ENCODE data around the gene TUBB4A. TPM values are rescaled to one million over a fixed set of nuclear protein-coding genes. Genes with fewer than 3 reads are reported as not detected.
"Not testable (repeated sequence)": the region's sequence is repeated elsewhere in the genome, so short reads cannot be mapped to it uniquely, and the experiment has no call there.

The TUBB4A gene
- total RNA-seq, 3 donors from 2014 or later, result 0.26 to 14.6 (median 0.82) TPM

DNA sequence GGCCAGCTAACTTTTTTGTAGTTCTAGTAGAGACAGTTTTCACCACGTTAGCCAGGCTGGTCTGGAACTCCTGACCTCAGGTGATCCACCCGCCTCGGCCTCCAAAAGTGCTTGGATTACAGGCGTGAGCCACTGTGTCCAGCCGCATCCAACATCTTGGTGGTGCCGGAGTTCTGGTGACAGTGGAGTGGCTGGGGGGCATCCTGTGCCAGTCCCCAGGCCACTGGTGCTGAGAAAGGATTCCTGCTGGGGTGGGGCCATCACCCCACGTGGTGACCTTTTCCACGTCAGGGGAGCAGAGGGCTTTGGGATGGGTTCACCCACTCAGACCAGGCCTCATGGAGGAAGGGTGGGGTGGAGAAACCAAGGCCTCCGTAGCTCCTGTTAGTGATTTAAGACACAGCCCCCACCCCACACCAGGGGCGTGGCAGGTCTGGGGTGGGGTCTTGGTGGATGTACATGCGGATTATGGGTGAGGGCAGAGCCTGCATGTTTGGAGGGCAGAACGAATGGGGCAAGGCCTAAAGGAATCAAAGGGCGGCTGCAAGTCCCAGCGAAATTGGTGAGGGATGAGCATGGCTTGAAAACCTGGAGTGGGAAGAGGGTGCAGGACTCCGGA lies 12.9 kb upstream of the TUBB4A start:
- no peak for TF ChIP-seq CTCF (IDR thresholded peaks at IDR 0.05)
- Histone ChIP-seq H3K9me3 (no peaks in the 10 kb centered on the region), H3K4me1 (ENCODE audit: low read depth) (no peaks in the 10 kb centered on the region), H3K36me3 (ENCODE audit: low read depth) (no peaks in the 10 kb centered on the region), H3K4me3 (no peak overlapping the region)
- intact Hi-C loops (cut with DNase I, micrococcal nuclease), result loop anchor here in 1 of 2 donors (10.0 kb wide), 1 partner anchor 120 kb away; no protein-coding TSS in a partner anchor
- no peak for ATAC-seq
- no peak for DNase-seq

- ATAC-seq, result no peak
- no peak for DNase-seq
- Histone ChIP-seq H3K4me3 (no peak overlapping the region), H3K4me1 (ENCODE audit: low read depth) (no peaks in the 10 kb centered on the region), H3K9me3 (no peaks in the 10 kb centered on the region), H3K36me3 (ENCODE audit: low read depth) (no peaks in the 10 kb centered on the region)
- TF ChIP-seq CTCF (IDR thresholded peaks at IDR 0.05), result no peak
- intact Hi-C loops (cut with DNase I, micrococcal nuclease), result loop anchor here in 1 of 2 donors (10.0 kb wide), 1 partner anchor 121 kb away; no protein-coding TSS in a partner anchor
Measured at GRCh38 chr19:6514089-6514488, 12.0 kb upstream of the TUBB4A start.

DNA sequence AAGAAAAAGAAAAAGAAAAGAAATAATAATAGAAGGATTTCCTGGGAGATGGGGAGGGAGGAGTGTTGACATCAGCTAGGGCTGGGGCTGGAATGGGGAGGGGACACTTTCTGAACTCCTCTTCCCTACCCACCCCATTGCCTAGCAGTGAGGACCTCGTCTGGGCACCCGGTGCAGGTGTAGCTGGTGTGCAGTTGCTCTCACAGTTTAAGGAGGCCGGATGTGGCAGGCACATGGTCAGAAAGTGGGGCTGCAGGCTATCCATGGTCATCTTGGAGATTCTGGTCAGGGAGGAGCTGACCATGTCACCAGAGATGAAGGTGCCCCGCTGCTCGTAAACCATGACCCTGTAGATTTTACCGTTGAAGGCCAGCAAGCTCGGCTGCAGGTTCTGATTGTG lies 8.5 kb upstream of the TUBB4A start:
- no peak for DNase-seq
- Histone ChIP-seq H3K4me1 (ENCODE audit: low read depth) (no peaks in the 10 kb centered on the region), H3K9me3 (no peaks in the 10 kb centered on the region), H3K4me3 (no peak overlapping the region), H3K36me3 (ENCODE audit: low read depth) (no peaks in the 10 kb centered on the region)
- no peak for ATAC-seq
- no peak for TF ChIP-seq CTCF (IDR thresholded peaks at IDR 0.05)
- intact Hi-C loops (cut with DNase I, micrococcal nuclease), result loop anchor here in 1 of 2 donors (10.0 kb wide), 1 partner anchor 124 kb away; no protein-coding TSS in a partner anchor

DNA sequence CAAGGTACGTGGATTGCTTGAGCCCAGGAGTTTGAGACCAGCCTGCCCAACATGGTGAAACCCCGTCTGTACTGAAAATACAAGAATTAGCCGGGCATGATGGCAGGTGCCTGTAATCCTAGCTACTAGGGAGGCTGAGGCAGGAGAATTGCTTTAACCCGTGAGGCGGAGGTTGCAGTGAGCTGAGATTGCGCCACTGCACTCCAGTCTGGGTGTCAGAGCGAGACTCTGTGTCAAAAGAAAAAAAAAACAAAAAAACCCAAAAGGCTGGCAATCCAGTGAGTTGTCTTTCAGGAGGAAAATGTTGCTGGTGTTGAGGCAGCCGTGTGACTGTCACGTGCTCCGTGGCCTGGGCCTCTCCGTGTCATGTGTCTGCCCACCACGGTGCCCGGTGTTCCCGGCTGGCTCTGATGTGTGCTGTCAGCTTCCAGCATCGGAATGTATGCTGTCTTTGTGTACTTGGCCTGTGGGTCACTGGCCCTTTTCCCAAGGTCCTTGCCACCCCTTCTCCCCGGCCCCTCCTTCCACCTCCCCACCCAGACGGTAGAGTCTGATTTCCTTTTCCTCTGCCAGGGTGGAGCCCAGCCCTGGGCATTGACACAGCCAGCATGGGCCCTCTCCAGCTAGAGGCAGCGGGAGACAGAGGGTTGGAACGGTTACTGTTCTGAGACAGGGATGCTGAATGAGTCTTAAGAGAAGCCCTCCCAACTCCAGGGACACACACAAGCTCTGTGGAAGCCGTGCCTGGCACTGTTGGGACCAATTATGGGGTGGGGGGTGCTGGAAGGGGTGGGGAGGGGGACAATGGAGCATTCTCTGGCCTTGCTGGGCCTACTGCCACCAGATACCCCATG lies 7.2 kb upstream of the TUBB4A start:
- ATAC-seq (peak; percentile 26), DNase-seq (no peak)
- Histone ChIP-seq H3K4me3 (no peak overlapping the region), H3K36me3 (ENCODE audit: low read depth) (no peaks in the 10 kb centered on the region), H3K4me1 (ENCODE audit: low read depth) (no peaks in the 10 kb centered on the region), H3K9me3 (no peaks in the 10 kb centered on the region)
- intact Hi-C loops (cut with DNase I, micrococcal nuclease), result no loop called here
- no peak for TF ChIP-seq CTCF (IDR thresholded peaks at IDR 0.05)

DNA sequence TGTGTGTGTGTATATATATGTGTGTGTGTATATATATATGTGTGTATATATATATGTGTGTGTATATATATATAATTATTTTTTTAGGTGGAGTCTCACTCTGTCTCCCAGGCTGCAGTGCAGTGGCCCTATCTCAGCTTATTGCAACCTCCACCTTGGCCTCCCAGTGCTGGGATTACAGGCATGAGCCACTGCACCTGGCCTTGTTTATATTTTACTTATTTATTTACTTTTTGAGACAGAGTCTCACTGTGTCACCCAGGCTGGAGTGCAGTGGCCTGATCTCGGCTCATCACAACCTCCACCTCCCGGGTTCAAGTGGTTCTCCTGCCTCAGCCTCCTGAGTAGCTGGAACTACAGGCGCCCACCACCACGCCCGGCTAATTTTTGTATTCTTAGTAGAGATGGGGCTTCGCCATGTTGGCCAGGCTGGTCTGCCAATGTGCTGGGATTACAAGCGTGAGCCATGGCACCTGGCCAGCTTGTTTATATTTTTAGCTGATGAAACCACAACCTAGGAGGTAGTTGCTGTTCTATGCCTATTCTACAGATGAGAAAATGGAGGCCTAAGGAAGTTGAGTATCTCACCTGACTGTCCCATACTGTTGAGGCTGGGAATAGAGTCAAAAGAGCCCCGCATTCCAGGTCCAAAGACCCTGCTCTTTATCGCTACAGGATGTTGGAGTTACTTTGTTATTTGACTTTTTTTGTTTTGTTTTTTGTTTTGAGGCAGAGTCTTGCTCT lies 6.1 kb upstream of the TUBB4A start:
- DNase-seq; H3K36me3 ChIP-seq (ENCODE audit: low read depth); H3K4me3 ChIP-seq; ATAC-seq; H3K4me1 ChIP-seq (ENCODE audit: low read depth); H3K9me3 ChIP-seq; intact Hi-C loops (cut with DNase I, micrococcal nuclease): not testable (repeated sequence)

Measured in mucosa of descending colon (tissue), 3 donors.